Measurements from ENCODE around the gene CORO2B. TPM values are rescaled to one million over a fixed set of nuclear protein-coding genes. Genes with fewer than 3 reads are reported as not detected.

Gene CORO2B
- total RNA-seq, 1 donor from 2014 or later, result 19.2 TPM

DNA sequence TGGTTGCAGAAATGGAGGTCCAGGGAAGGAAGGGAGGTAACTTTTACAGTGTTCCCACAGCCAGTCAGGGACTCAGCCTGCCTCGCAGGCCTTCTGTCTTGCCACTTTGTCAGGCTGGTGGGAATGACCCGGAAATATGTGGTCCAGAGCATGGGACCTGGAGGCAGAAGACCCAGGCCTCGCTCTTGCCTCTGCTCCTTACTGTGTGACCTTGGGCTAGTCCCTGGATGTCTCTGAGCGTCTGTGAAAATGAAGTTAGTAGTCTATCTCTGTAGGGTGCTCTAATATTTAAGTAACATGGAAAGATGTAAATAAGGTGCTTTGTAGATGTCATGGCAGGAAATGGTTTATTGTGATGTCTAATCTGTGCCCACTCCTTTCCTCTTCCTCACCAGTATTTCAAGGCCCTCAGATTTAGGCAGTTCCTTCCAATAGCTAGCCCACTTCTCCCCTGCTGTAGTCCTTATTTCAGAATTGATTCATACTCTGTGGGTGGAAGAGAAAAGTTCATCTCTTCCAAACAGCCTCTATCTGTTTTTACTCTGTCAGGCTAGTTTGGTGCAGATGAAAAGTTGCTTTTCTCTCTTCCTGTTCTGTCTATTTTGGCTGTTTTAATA lies 9.1 kb downstream of the CORO2B start:
- DNase-seq (ENCODE audit: low spot score in 2 of 2) (no peak), FAIRE-seq (no peak)

DNA sequence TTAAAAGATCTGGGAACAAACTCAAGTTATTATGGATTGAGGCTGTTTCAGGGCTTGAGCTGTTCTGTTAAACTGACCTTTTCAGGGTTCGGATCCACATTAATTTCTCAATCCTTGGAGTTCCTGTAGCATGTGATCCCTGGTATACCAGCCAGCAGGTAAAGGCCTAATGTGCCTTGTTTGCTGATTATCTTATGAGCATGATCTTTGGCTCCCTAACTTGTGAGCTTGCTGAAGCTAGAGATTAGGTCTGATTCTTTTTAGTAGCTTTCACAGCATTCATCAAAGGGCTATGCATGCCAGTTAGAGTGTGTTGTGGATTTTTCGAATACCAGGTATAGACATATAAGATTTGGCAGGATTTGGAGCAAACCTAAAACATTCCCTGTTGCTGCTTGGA lies 10.3 kb downstream of the CORO2B start:
- no peak for DNase-seq (ENCODE audit: low spot score in 2 of 2)
- FAIRE-seq, result no peak

DNA sequence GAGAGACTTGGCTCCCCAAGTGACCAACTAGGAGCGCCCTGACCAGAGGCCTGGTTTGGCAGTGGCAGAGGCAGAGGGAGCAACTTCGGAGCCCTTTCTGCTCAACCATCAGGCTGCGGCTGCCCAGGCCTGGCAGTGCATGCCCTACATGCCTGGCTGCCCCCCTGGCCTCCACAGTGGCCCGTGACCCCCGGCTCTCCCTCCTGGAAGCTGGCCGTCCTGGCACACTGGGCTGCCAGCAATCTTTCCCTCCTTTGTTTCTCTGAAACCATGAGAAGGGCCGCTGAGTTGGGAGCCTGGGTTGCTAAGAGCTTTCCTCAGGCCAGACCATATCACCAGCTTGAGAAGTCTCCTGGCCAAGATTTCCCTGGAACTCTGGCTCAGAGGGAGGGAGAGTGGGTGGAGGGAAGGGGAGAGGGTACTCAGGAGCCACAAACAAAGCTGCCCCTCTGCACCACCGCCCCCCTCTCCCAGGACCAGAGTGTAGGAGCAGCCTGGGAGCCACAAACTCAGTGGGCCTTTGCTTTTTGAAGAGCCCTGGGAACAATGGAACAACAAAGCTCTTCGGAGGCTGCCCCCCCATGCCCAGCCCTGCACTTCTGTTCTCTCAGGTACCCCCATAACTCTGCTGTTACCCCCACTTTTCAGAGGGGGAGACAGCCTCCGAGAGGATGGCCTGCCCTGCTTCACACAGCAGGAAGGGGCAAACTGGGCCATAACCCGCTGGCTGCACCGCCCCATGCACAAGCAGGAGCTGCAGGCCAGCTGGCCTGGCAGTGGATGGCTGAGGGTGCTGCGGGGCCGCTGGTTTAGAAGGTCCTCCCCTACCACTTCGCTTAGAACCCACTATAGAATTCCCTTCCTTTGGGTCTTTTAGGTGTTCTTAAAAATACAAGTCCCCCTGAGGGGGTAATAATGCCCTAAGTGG lies 11.3 kb downstream of the CORO2B start:
- FAIRE-seq (no peak), DNase-seq (ENCODE audit: low spot score in 2 of 2) (no peak)

DNA sequence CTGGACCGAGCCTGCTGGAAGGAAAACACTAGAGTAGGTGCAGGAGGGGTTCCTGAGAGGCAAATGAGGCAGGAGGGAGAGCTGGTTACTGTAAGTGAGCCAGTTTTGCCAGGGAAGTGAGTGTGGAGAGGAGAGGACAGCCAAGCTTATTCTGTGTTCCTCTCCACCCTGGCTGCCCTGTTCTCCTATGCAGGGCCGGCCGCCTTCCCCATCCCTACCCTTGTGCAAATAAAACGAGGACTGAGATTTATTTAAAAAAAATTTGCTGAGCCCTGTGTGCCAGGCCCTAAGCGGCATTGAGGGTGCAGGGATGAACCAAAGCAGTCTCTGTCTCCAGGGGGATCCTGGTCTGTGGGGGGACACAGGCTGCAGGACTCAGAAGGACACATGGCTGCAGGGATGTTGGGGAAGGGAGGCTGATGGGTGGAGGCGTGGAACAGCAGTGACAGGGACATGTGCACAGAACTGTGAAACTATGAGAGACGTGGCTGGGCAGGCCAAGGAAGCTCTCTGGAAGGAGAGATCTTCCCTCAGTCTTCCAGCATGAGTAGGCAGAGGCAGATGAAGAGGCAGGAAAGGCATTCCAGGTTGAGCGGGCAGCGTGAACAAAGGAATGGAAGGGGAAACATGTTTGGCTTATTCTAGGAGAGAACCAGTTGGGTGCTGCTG lies 12.1 kb downstream of the CORO2B start:
- FAIRE-seq (no peak), DNase-seq (ENCODE audit: low spot score in 2 of 2) (no peak)

DNA sequence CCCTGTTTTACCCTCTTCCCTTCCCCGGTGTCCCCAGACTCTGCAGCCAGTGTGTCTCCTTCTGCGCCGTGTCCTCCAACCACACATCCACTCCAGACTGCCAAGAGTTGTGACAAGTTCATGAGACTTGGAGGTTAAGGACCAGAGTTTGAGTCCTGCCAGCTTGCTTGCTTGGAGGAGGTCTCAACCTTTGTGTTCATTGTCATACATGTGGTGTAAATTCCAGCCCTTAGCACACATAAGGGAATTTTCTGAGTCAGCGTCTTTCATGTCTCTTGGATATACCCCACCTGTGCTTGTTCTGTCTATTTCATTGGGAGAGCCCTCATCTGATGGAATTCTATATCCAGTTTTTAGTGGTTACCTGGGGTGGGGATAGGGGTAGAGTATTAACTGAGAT lies 13.3 kb downstream of the CORO2B start:
- DNase-seq (ENCODE audit: low spot score in 2 of 2) (no peak), FAIRE-seq (no peak)

DNA sequence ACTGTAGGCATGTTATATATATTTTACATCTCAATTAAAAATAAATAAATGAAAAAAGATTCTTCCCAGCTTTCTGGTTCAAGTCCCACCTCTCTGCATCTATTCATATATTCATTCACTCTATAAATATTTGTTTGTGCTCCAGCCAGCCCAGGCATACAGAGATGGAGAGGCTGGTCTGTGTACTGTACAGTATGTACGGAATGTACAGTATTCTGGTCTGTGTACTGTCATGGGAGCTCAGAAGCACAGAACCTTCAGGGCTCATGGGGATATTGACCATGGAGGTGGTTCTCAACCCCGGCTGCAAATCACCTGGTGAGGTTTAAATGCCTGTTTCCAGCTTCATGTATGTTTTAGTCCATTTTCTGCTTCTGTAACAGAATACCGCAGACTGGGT lies 13.8 kb downstream of the CORO2B start:
- DNase-seq (ENCODE audit: low spot score in 2 of 2) (no peak), FAIRE-seq (no peak)

DNA sequence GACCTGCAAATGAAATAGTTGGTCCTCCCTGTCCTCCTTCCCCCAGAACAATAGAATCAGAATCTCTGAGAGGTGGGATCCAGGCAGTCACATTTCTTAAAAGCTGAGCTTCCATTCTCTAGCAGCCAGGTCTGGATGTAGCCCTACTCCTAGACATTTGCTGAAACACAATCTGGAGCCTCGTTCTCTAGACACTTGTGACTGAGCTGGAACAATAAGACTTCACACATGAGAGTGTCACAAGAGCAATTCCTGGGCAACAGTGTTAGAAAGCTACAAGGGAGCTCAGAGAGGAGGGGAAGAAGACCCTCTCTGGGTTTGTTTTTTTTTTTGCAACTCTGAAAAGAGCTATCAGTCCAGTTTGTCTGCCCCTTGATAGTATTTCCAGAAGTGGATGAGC lies 14.5 kb downstream of the CORO2B start:
- FAIRE-seq, result no peak

DNA sequence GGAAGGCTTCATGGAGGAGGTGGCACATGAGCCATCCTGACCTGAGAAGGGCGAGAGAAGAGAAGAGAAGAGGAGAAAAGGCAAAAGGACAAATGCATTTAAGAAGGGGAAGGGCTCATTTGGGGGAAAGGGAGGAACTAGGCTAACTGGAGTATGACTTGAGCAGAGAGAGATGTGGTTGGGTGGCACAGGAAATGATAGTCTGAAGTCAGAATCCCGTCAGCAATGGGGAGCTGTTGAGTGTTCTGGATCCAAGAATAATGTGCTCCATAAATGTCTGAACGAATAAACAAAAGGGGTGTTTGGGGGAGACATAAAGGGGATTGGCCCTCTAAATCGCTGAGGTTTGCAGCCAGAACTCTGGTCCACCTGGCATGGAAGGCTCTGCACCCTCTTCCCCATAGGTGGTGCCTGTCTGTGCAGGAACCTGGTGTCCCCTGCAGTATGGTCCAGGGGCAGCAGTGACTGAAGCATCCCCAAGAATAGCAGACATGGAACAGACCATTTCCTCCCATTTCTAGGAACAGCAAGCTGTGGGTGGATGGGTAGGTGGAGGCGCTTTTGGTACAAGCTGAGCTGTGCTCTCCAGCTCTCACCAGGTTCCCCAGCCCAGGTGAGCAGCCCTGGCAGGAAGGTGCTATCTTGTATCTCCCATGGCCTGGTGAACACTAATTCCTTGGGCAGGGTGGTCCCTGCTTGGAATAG lies 15.2 kb downstream of the CORO2B start:
- DNase-seq (ENCODE audit: low spot score in 2 of 2) (no peak), FAIRE-seq (no peak)

More for the DNA sequence above, 14.5 kb downstream of the CORO2B start:
- DNase-seq (ENCODE audit: low spot score in 2 of 2), result no peak

DNA sequence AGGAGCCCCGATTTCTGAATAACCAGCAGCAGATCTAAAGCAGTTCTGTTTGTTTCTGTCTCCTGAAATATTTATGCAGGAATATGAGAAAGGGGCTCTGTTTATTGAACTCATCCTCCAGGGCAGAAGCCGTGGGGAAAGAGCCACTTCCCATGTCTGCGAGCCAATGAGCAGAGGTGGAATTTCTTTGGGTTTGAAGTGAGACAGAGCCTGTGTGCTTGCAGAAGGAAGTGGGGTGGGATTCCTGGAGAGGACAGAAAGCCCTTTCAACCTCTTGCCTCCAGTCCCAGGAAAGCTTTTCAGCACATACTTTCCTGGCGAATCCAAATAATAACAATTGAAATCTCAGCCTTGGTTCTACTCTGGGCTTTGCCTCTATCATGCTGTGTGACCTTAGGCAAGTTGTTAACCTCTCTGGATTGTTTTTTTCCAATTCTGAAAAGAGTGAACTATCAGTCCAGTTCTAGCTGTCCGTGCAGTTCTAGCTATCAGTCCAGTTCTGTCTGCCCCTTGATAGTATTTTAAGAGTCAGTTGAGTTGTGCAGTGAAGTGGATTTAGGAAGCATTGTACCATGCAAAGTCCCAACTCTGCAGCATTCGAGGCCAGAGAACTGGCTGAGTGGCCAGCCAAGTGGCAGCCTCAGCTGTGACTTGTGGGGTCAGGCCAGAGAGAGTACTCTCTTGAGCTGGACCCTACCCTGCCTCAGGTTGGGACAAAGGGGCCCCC lies 15.9 kb downstream of the CORO2B start:
- FAIRE-seq, result no peak

DNA sequence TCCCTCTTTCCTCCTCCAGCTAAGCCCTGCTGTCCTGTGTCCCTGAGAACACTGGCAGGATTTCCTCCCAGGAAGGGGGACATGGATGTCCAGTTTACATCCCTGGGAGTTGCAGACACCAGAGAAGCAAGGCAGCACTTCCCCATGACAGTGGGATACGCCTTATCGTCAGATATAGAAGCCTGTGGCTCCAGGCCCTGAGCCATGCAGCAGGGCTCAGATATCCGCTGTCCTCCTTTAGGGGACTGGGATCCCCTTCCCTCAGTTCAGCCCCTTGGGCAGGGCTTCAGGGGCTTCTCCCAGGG lies 16.4 kb downstream of the CORO2B start:
- DNase-seq (ENCODE audit: low spot score in 2 of 2) (no peak), FAIRE-seq (no peak)

More for the DNA sequence above, 15.9 kb downstream of the CORO2B start:
- DNase-seq (ENCODE audit: low spot score in 2 of 2), result no peak

DNA sequence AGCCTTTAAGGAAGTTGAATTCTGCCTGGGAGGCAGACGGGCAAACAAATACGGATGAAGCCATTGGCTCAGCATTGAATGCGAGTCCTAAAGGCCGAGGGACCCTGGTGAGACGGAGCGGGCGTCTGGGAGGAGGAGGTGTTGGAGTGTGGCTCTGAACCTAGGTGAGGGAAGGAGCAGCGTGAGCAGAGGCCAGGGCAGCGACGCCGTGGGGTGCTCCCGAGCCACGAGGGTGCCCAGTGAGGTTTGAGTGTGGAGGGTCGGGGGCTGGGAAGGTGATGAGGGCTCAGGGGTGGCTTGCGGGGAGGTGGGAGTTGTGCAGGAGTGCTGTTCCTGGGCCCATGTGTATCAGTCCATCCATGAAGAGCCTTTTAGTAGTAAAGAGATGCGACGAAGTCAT lies 17.0 kb downstream of the CORO2B start:
- FAIRE-seq (no peak), DNase-seq (ENCODE audit: low spot score in 2 of 2) (no peak)

DNA sequence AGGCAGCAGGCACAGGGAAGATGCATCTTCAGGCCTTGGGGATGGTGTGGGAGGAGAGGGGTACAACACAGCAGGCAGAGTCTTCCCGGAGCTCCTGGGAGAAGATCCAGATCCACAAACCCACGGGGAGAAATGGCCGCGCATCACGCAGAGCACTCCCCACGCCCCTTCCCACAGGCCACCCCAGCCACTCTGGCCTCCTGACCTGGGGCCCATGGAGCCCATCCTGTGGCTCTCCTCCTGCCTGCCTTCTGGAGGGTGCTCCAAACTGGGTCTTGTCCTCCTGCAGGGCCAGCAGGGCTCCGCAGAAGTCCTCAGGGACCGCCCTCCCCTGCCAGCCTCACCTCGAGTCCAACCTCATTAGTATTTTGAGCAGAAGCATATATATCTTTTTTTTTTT lies 17.9 kb downstream of the CORO2B start:
- FAIRE-seq (no peak), DNase-seq (ENCODE audit: low spot score in 2 of 2) (no peak)

DNA sequence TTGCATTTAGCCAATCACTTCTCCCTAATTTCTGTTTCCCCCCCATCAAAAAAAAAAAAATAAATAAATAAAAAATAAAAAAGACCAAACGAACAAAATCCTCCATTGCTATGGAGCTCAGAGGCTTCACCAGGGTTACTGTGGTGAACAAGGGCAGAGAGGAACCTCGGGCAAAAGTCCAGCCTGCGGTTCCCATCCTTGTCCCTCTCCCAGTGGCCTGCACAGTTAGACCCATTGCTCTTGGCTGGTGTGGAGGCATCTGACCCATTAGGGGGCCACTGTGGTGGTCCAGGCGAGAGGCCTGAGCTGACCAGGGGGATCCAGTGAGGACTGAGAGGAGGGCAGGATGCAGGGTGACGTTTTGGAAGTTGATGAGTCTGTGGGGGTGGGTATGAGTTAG lies 18.8 kb downstream of the CORO2B start:
- no peak for FAIRE-seq
- no peak for DNase-seq (ENCODE audit: low spot score in 2 of 2)

DNA sequence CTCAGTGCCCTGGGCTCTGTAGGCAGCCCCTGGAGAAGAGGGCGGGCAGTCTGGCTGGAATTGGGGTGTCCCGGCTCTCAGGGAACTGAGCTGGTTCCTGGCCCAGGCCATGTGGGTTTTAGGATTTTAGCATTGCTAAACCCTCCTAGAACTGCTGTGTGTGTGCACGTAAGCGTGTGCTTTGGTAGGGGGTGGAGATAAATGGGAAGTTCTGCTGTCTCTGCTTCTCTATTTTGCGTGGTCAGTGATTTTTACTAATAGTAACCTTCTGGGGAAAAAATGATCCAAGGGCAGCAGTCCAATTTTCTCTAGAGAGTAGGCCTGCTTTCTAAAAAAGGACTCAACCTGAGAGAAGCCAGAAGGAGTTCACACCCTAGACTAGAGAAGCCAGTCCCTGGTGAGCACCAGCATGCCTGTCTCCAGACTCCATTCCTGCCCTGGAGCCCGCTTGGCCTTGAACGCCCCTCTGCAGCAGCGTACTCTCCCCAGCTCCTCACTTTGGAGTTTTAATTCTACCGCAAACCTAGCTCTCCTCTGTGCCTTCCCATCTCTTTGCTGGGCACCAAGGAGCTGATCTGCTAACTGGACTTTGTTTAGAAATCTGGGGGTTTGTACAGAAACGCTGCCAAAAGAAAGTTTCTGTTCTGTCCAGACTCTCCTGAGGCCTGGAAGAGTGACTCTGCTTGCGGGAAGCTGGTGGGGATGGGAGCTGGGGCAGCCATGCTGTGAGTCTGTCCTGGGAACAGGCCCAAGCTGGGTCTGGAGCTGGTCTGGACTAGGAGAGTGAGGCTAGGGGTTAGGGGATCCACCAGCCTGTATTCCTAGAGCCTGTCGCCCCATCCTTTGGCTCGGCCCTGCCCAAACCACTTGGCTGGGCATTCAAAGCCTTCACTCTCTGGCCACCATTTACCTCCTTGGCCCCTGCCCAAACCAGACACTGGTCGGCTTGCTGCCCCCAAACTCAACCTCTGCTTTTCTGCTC lies 19.7 kb downstream of the CORO2B start:
- FAIRE-seq (no peak), DNase-seq (ENCODE audit: low spot score in 2 of 2) (no peak)

DNA sequence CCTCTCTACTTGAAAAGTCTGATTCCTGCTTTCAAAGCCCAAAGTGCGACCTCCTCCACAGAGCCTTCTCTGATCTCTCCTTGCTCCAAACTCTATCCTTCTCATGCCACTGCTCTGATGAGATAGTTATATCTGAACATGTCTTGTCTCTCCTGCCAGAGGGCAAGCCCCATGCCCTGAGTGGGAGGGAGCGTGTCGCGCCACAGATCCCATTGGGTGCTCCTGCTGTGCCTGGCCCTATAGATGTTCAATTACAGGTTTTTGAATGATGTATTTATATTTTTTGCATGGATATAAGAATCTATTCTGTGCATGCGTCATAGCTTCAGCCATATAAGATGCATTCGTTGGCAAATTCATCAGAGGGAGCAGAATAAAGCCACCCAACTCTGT lies 20.4 kb downstream of the CORO2B start:
- DNase-seq (ENCODE audit: low spot score in 2 of 2) (no peak), FAIRE-seq (no peak)

DNA sequence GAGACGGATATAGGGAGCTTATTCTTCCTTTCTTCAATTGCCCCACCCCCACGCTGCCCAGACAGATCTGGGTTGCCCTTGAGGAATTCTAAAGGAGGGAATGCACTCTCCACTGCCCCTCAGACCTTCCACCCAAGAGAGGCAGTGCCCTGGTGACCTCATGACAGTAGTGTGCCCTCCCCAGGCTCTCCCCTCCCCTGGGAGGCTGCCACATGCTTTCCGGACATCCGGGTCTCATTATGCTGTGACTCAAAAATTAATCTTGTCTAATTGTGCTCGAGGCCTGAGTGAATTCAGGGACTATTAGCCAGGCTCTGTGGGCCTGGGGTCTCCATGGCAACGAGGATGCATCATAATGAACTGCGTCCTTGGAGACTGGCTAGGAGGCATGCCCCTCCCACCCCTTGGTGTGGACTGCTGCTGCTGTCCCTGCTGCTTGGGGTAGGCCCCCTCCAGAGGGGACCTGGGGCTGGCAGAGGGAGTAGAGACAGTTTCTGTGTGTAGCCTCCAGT lies 20.8 kb downstream of the CORO2B start:
- DNase-seq (ENCODE audit: low spot score in 2 of 2) (no peak), FAIRE-seq (no peak)

DNA sequence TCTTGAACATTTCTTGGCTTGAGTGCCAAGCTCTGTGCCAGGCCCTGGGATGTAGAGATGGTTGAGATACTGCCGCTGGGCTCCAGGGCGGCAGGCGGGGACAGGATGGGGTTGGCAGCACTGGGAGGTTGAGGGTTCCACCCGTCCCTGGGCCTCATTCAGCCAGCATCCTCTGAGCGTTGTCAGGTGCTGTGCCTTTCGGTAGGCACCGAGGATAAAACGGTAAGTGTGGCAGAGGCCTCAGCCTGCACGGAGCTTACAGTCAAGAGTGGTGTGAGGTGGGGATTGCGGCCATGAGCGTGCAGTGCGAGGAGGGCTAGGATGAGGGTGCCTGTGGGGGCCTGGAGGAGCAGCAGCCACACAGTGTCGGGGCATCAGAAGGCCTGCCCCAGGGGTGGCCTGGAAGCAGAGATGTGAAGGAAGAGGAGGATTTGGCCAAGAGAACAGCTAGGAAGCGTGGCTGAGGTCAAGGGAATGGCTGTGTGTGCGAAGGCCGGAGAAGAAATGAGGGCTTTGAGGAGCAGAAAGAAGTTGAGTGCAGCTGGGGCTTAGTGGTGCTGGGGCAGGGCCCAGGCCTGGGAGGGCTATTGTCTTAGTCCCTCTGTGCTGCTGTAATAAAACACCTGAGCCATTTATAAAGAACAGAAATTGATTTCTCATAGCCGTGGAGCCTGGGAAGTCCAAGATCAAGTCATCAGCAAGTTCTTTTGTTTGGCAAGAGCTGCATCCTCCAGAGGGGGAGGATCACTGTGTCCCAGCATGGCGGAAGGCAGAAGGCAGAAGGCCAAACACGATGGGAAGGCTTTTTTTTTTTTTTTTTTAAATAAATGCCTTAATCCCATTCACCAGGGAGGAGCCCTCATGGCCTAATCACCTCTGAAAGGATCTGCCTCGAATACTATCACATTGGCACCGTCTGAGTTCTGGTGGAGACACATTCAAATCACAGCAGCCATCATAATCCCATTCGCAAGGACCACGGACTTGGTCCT lies 22.7 kb downstream of the CORO2B start:
- FAIRE-seq (no peak), DNase-seq (ENCODE audit: low spot score in 2 of 2) (no peak)

Measured in frontal cortex (tissue), 4 donors.